Osteocyte (in vitro differentiated cells): ENCODE data around the gene MSH3. TPM values are rescaled to one million over a fixed set of nuclear protein-coding genes. Genes with fewer than 3 reads are reported as not detected.

Experiments
- DNase-seq: peaks from one replicate; pipeline ENCODE4 v3.0.0; 2021; ENCODE audit warnings: mixed read lengths; ENCODE audit not compliant: unreplicated experiment; ENCODE audit errors: extremely low spot score
- H3K27ac Mint-ChIP-seq: one replicate; pipeline ENCODE4 v1.8.0; 2021; ENCODE audit warnings: mild to moderate bottlenecking, mixed read lengths; ENCODE audit not compliant: unreplicated experiment
- H3K27me3 Mint-ChIP-seq: one replicate; pipeline ENCODE4 v1.8.0; 2021; ENCODE audit warnings: mixed read lengths; ENCODE audit not compliant: unreplicated experiment
- H3K36me3 Mint-ChIP-seq: one replicate; pipeline ENCODE4 v1.8.0; 2021; ENCODE audit warnings: mixed read lengths; ENCODE audit not compliant: unreplicated experiment
- H3K4me1 Mint-ChIP-seq: one replicate; pipeline ENCODE4 v1.8.0; 2021; ENCODE audit warnings: mixed read lengths; ENCODE audit not compliant: unreplicated experiment
- H3K4me3 Mint-ChIP-seq: one replicate; pipeline ENCODE4 v1.8.0; 2021; ENCODE audit warnings: mild to moderate bottlenecking, moderate library complexity, mixed read lengths; ENCODE audit not compliant: unreplicated experiment
- H3K9me3 Mint-ChIP-seq: one replicate; pipeline ENCODE4 v1.8.0; 2021; ENCODE audit warnings: mixed read lengths; ENCODE audit not compliant: unreplicated experiment
- CTCF ChIP-seq: fragments of 200-600 bp; sonication (generic); IDR thresholded peaks from 2 replicates; pipeline ENCODE4 v1.5.0; 2021; ENCODE audit warnings: antibody characterized with exemption, mild to moderate bottlenecking, moderate library complexity
- total RNA-seq: library from RNA; stranded (reverse); gene quantifications from 2 replicates; pipeline ENCODE4 v1.2.1, GENCODE V29; 2021

Gene MSH3
- total RNA-seq, 1 donor from 2014 or later: 14.8 TPM

- Mint-ChIP-seq H3K27me3 (no peaks in the 10 kb centered on the region), H3K27ac (no peak overlapping the region), H3K4me3 (no peak overlapping the region), H3K4me1 (no peaks in the 10 kb centered on the region), H3K36me3 (peaks cover 8% of the 10 kb centered on the region), H3K9me3 (peaks cover 5% of the 10 kb centered on the region)
- DNase-seq: no peak
- TF ChIP-seq CTCF: no peak
These were observed 109.6 kb downstream of the MSH3 start for GRCh38 chr5:80763873-80764647.

- no peak for DNase-seq
- Mint-ChIP-seq H3K9me3 (peaks cover 5% of the 10 kb centered on the region), H3K27ac (no peak overlapping the region), H3K4me1 (no peaks in the 10 kb centered on the region), H3K4me3 (no peak overlapping the region), H3K36me3 (peaks cover 8% of the 10 kb centered on the region), H3K27me3 (no peaks in the 10 kb centered on the region)
- no peak for TF ChIP-seq CTCF
These were observed 110.3 kb downstream of the MSH3 start for GRCh38 chr5:80764786-80765185.

GRCh38 chr5:80777347-80778287, 123.2 kb downstream of the MSH3 start:
- Mint-ChIP-seq H3K4me3 (no peak overlapping the region), H3K4me1 (peaks cover 6% of the 10 kb centered on the region), H3K36me3 (peaks cover 20% of the 10 kb centered on the region), H3K27me3 (no peaks in the 10 kb centered on the region), H3K27ac (no peak overlapping the region), H3K9me3 (no peaks in the 10 kb centered on the region)
- DNase-seq: no peak
- no peak for TF ChIP-seq CTCF

GRCh38 chr5:80780024-80780423, 125.6 kb downstream of the MSH3 start:
- H3K36me3 Mint-ChIP-seq: peaks cover 20% of the 10 kb centered on the region
- no peak overlapping the region for H3K27ac Mint-ChIP-seq
- no peak for DNase-seq
- no peak overlapping the region for H3K4me3 Mint-ChIP-seq
- no peaks in the 10 kb centered on the region for H3K27me3 Mint-ChIP-seq
- no peaks in the 10 kb centered on the region for H3K9me3 Mint-ChIP-seq
- peaks cover 6% of the 10 kb centered on the region for H3K4me1 Mint-ChIP-seq
- no peak for TF ChIP-seq CTCF

GRCh38 chr5:80780761-80781285, 126.4 kb downstream of the MSH3 start:
- Mint-ChIP-seq H3K4me1 (peaks cover 6% of the 10 kb centered on the region), H3K27me3 (no peaks in the 10 kb centered on the region), H3K36me3 (peaks cover 20% of the 10 kb centered on the region), H3K9me3 (no peaks in the 10 kb centered on the region), H3K27ac (no peak overlapping the region), H3K4me3 (no peak overlapping the region)
- DNase-seq: no peak
- no peak for TF ChIP-seq CTCF
